HUES64 (cell line): ENCODE results near the gene ROBO4.

Experiments used
- H3K27ac ChIP-seq: 2 replicates; pipeline ENCODE4 v1.7.0; 2013; ENCODE audit warnings: low read depth, low read length, inconsistent platforms
- H3K27me3 ChIP-seq: 2 replicates; pipeline ENCODE4 v1.6.1; 2013; ENCODE audit warnings: mild to moderate bottlenecking, low read length; ENCODE audit not compliant: insufficient read depth
- H3K36me3 ChIP-seq: 2 replicates; pipeline ENCODE4 v1.6.1; 2013; ENCODE audit warnings: mild to moderate bottlenecking, low read length; ENCODE audit not compliant: insufficient read depth
- H3K4me1 ChIP-seq: 2 replicates; pipeline ENCODE4 v1.6.1; 2013; ENCODE audit warnings: mild to moderate bottlenecking, low read length, moderate library complexity; ENCODE audit not compliant: insufficient read depth
- H3K4me3 ChIP-seq: 2 replicates; pipeline ENCODE4 v1.5.1; 2013; ENCODE audit warnings: mild to moderate bottlenecking, low read length, moderate library complexity
- H3K9ac ChIP-seq: 2 replicates; pipeline ENCODE4 v1.6.1; 2013; ENCODE audit warnings: mild to moderate bottlenecking, low read depth, low read length
- H3K9me3 ChIP-seq: 2 replicates; pipeline ENCODE4 v1.6.1; 2013; ENCODE audit warnings: low read depth, low read length; ENCODE audit not compliant: insufficient read depth
- WGBS: fragments of 150-250, 120-280 bp; methylation state at CpG from one replicate; pipeline ENCODE4 v1.1.7; 2013; ENCODE audit warnings: missing lambda C conversion rate; 5-methylcytosine and 5-hydroxymethylcytosine counted together

The ROBO4 gene

DNA sequence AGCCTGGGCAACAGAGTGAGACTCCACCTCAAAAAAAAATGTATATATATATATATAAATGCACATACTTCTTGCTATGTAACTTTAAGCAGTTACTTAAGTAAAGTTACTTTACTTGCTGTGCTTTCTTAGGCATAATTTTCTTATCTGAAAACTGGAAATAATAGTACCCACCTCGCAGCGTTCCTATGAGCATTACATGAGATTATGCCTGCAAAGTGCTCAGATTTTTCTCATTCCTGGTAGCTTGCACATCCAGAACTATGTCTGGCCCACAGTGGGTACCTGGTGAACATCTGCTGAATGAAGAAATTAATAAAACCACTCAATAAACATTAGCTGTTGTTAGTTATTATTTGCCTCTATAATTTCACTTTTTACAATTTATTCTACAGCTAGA lies 38.5 kb downstream of the ROBO4 start:
- 97% methylated on average over 2 of the region's 2 CpGs for WGBS
- Histone ChIP-seq H3K9ac (no peak overlapping the region), H3K36me3 (no peaks in the 10 kb centered on the region), H3K4me1 (0 out of 2 replicates have a peak, but pooled peaks cover 4% of the 10 kb centered on the region), H3K4me3 (no peak overlapping the region), H3K9me3 (no peaks in the 10 kb centered on the region), H3K27ac (no peak overlapping the region), H3K27me3 (peaks cover 88% of the 10 kb centered on the region)

DNA sequence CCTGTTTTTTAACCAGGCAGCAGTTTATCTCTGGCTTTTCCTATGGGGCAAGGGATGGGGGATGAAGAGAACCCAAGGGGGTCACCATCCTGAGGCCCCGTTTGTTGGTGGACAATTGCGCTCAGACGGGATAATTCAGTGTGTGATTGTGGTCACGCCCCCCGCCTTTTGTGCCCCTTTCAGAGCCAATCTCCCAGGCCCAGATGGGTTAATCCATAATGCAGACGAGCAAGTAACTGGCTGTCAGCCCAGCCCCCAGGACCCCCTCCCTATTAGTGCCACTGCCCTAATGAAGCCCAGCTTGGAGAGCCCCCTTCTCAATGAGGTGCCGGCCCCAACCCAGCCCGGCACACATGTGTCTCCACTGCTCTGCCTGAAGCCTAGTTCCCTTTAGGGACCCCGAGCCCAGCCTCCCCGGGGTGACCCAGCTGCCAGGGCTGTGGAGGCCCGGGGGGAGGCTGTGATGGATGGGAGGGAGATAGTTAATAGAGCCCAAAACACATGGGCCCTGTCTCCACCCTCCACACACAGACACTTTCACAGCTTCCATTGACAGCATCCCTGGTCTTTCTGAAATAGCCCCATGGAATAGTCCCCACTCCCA lies 51.5 kb downstream of the ROBO4 start:
- Histone ChIP-seq H3K27ac (no peak overlapping the region), H3K9ac (no peak overlapping the region), H3K9me3 (no peaks in the 10 kb centered on the region), H3K27me3 (peaks cover 100% of the 10 kb centered on the region), H3K4me3 (no peak overlapping the region), H3K4me1 (peaks cover 12% of the 10 kb centered on the region; the same call in 1 of the 2 replicates), H3K36me3 (no peaks in the 10 kb centered on the region)
- 69% methylated on average over 10 of the region's 11 CpGs for WGBS

DNA sequence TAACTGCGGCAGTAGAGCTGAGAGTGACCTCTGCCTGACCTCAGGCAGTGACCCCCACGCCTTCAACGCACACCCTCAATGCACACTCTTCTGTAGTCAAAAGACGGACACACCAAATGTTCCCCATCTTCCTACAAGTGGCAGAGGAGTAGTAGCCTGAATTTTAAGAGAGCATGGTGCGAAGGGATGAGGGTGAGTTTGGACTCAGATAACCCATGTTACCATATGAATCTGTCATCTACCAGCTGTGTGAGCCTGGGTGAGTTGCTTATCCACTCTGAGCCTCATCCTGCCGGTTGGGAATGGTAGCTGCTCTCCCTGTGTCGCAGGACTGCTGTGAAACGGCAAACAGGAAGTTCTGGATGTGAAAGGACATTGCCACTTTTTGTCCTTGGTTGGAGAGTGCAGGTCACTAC lies 53.0 kb downstream of the ROBO4 start:
- Histone ChIP-seq H3K4me3 (no peak overlapping the region), H3K27me3 (peaks cover 100% of the 10 kb centered on the region), H3K27ac (no peak overlapping the region), H3K4me1 (peaks cover 12% of the 10 kb centered on the region; the same call in 1 of the 2 replicates), H3K36me3 (no peaks in the 10 kb centered on the region), H3K9me3 (no peaks in the 10 kb centered on the region), H3K9ac (no peak overlapping the region)
- WGBS = 57% methylated on average over 8 of the region's 8 CpGs

DNA sequence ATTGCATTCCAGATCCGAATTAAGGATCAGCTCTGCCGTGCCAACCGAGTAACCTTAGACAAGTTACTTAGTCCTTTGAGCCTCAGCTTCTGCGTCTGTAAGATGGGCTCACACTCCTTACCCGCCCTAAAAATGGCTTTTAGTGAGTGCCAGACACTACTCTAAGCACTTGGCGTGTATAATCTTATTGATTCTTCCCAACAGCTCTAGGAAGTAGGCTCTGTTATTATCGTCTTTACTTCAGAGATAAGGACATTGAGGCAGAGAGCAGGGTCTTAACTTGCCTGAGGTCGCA lies 54.1 kb downstream of the ROBO4 start:
- Histone ChIP-seq H3K27ac (no peak overlapping the region), H3K4me3 (peak overlapping the region; percentile 43), H3K36me3 (no peaks in the 10 kb centered on the region), H3K27me3 (peaks cover 100% of the 10 kb centered on the region), H3K9me3 (no peaks in the 10 kb centered on the region), H3K4me1 (peaks cover 11% of the 10 kb centered on the region; the same call in 1 of the 2 replicates), H3K9ac (no peak overlapping the region)
- WGBS = 26% methylated on average over 8 of the region's 8 CpGs

DNA sequence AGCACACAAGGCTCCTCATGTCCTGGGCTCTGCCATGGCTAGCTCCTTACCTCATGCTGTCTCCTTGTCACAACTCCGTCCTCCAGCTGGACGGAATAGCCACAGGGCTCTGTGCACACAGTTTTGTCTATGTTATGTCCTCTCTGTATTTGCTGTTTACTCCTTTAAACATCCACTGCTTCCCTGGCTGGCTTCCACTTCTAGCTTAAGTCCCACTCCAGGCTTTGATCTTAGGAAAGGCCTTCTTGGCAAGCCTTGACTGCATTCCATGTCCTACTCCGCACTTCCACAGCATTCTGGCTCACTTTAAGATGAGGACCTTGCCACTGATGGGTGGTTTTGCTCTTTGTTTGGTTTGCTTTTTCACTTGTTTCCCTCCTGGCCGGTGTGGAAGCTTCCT lies 55.4 kb downstream of the ROBO4 start:
- Histone ChIP-seq H3K27ac (no peak overlapping the region), H3K36me3 (no peaks in the 10 kb centered on the region), H3K9me3 (no peaks in the 10 kb centered on the region), H3K4me1 (peaks cover 6% of the 10 kb centered on the region; the same call in 1 of the 2 replicates), H3K4me3 (no peak overlapping the region), H3K27me3 (peaks cover 99% of the 10 kb centered on the region), H3K9ac (no peak overlapping the region)
- WGBS = 30% methylated on average over 4 of the region's 4 CpGs

DNA sequence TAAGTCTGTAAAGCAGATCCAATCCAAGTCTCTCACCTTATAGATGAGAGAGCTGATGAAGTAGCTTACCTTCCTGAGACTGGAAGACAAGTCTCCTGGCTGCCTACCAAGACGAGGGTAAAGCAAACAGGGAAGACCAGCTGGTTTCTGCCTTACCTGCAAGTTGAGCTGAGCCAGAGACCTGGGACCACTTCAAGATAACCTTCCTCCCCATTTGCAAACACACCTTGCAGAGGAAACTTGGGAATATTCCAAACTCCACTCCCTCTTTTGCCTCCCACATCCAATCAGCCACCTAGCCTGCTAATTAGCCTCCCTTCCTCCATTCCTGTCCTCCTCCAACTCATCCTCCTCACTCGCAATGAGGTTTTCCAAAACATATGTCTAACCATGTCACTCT lies 55.8 kb downstream of the ROBO4 start:
- WGBS = 34% methylated on average over 2 of the region's 2 CpGs
- H3K4me3 ChIP-seq = no peak overlapping the region

DNA sequence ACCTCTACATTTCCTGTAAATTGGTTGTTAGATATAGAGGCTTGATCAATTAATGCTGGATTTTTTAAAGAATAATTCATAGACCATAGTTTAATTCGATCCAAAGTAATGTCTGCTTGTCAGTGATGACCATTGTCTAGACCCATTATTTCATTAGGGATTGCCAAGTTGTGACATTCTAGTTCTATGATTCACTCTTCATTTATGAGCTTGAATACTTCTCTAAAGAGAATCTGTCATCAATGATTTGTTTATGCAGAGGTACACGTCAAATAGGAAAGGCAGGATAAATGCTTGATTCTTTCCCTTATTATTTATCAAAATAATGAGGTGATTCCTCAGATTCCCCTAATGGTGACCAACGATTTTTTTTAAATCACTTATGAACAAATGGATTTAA lies 56.5 kb downstream of the ROBO4 start:
- WGBS = 75% methylated on average over 1 of the region's 3 CpGs
- H3K27me3 ChIP-seq = peaks cover 97% of the 10 kb centered on the region

More for the DNA sequence above, 55.8 kb downstream of the ROBO4 start:
- peaks cover 99% of the 10 kb centered on the region for H3K27me3 ChIP-seq
- peaks cover 9% of the 10 kb centered on the region; the same call in 1 of the 2 replicates for H3K4me1 ChIP-seq
- no peaks in the 10 kb centered on the region for H3K9me3 ChIP-seq
- H3K9ac ChIP-seq = no peak overlapping the region
- no peak overlapping the region for H3K27ac ChIP-seq
- no peaks in the 10 kb centered on the region for H3K36me3 ChIP-seq

DNA sequence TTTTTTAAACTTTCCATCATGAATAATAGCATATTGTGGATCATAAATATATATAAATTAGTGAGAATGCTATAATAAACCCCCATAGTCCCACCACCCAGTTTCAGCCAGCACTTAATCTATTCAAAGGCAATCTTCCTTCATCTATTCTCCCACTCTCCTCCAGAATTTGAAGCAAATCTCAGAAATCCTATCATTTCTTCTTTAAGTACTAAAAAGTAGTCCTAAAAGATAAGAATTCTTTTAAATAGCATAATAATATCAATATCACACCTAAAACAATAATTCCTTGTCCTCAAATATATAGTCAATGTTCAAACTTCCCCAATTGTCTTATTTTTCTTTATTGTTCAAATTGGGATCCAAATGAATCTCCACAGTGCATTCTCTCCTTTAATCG lies 57.0 kb downstream of the ROBO4 start:
- peaks cover 97% of the 10 kb centered on the region for H3K27me3 ChIP-seq
- peaks cover 9% of the 10 kb centered on the region; the same call in 1 of the 2 replicates for H3K4me1 ChIP-seq
- no peak overlapping the region for H3K4me3 ChIP-seq
- no peak overlapping the region for H3K9ac ChIP-seq
- WGBS = no CpG with 5 or more reads among the region's 1 CpG
- no peak overlapping the region for H3K27ac ChIP-seq
- no peaks in the 10 kb centered on the region for H3K9me3 ChIP-seq
- H3K36me3 ChIP-seq = no peaks in the 10 kb centered on the region

More for the DNA sequence above, 56.5 kb downstream of the ROBO4 start:
- Histone ChIP-seq H3K9me3 (no peaks in the 10 kb centered on the region), H3K4me1 (peaks cover 9% of the 10 kb centered on the region; the same call in 1 of the 2 replicates), H3K9ac (no peak overlapping the region), H3K4me3 (no peak overlapping the region), H3K36me3 (no peaks in the 10 kb centered on the region), H3K27ac (no peak overlapping the region)

DNA sequence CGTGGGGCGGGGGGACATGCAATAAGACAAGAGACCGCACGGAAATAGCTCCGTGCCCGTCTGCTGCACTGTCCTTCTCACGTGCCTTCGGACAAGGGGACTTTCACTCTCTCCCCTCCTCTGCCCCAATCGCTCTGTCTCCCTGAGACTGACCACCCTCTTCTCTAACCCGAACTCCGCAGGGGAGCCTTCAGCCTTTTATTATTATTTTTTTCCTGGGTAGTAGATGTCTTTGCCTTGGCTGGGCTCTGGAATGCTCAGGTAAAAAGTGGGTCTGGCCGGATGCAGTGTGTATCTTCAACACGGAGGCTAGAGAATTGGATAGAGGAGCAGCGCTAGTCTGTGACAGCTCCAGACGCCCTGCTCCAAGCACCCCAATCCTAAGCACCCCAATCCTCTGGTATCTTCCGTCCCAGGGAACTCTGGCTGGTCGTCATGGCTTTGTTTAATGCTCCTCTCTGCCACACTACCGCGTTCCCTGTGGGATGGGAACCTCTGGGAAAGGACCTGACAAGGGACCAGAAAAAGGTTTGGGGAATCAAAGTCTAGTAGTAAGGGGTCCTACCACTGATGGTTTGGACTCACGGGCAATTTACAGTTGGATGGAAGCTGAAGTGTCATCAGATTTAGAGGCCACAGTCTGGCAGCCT lies 57.6 kb downstream of the ROBO4 start:
- Histone ChIP-seq H3K27me3 (peaks cover 95% of the 10 kb centered on the region), H3K27ac (no peak overlapping the region), H3K9ac (no peak overlapping the region), H3K4me3 (peak overlapping the region; percentile 28), H3K4me1 (peaks cover 9% of the 10 kb centered on the region; the same call in 1 of the 2 replicates), H3K36me3 (no peaks in the 10 kb centered on the region), H3K9me3 (no peaks in the 10 kb centered on the region)
- WGBS = 2% methylated on average over 19 of the region's 20 CpGs

DNA sequence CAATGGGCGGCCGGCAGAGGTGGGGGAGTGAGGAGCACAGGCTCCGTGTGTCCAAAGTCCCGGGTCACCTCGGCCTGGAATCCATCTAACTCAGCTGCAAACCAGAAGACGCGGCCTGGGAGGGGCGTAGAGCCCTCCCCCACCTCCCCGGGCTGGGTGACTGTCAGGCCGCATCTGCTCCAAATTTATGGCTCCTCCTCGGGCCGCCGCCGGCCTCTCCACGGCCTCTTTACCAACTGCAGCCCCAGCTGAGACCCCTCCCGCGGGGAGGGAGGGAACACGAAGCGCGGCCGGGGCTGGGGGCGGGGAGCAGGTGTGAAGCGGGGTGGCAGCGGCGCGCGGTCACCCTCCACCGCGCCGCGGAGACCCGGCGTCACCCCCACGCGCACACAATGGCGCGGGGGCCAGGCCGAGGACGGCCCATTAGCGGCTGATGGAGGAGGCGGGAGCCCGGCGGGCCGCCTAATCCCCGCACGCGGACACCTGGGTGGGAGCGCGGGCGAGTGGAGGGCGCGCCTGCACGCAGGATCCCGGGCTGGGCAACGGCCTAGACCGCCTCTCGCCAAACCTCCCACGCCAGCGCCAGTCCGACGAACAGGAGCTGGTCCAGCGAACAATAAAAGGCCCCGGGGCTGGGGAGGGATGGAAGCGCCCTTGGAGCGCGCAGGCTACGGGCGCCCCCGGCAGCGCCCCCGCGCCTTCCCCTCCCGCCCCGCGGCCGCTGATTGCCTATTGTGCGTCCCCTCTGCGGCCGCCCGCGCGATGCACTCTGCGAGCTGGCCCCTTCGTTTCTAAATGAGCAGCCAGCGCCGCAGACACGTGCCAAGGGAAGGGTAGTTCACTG lies 58.3 kb downstream of the ROBO4 start:
- no peak overlapping the region for H3K9ac ChIP-seq

DNA sequence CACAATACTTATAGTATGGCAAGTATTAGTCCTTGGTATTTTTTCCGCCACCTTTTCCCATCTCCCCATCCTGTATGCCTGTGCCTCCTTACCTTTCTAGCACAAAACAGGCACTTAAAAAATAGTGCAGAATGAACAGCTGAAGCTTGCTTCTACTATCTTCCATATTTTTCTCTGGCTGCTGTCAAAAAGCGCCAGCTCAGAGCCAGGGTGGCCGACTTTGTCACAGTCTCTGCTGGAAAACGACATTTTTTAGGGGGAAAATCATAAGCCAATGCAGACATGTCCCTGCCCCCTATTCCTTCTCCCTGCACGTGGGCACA lies 58.9 kb downstream of the ROBO4 start:
- Histone ChIP-seq H3K27me3 (peaks cover 82% of the 10 kb centered on the region), H3K27ac (no peak overlapping the region), H3K36me3 (no peaks in the 10 kb centered on the region), H3K9ac (no peak overlapping the region), H3K4me1 (peaks cover 9% of the 10 kb centered on the region; the same call in 1 of the 2 replicates), H3K9me3 (no peaks in the 10 kb centered on the region), H3K4me3 (peak overlapping the region; percentile 28; the same call in 1 of the 2 replicates)
- whole genome bisulfite sequencing = 35% methylated on average over 5 of the region's 5 CpGs

More for the DNA sequence above, 58.3 kb downstream of the ROBO4 start:
- H3K9me3 ChIP-seq = no peaks in the 10 kb centered on the region
- H3K4me1 ChIP-seq = peaks cover 9% of the 10 kb centered on the region; the same call in 1 of the 2 replicates
- H3K27me3 ChIP-seq = peaks cover 87% of the 10 kb centered on the region
- H3K4me3 ChIP-seq = peak overlapping the region; percentile 28
- WGBS = 1% methylated on average over 87 of the region's 87 CpGs
- H3K27ac ChIP-seq = no peak overlapping the region
- H3K36me3 ChIP-seq = no peaks in the 10 kb centered on the region
